Activated CD4-positive, CD25-positive, alpha-beta regulatory T cell (primary cell): ENCODE measurements around the gene VPREB3.

Source experiments
- DNase-seq, 4 experiments: peaks; one replicate each; lab custom pipeline; 2025; lab: John Stamatoyannopoulos, UW

The VPREB3 gene

GRCh38 chr22:23764899-23765881 lies 11.0 kb upstream of the VPREB3 start:
- no peak for DNase-seq

DNA sequence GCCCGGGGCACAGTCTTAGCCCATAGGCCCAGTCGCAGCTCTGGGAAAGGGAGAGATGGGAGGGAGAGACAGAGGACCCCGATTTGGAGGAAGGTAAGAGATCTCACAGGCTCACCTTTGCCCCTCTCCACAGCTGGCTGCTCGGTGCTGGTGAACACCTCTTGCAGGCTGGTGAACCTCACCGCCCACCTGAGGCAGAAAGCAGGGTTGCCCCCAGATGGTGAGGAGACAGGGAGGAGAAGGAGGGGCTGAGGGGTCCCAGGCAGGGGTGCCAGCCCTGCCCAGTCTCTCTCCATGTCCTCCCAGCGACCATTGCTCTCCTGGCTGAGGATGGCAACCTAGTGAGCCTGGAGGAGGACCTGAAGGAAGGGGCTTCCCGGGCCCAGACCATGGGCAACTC lies 9.7 kb upstream of the VPREB3 start:
- DNase-seq: no peak

DNA sequence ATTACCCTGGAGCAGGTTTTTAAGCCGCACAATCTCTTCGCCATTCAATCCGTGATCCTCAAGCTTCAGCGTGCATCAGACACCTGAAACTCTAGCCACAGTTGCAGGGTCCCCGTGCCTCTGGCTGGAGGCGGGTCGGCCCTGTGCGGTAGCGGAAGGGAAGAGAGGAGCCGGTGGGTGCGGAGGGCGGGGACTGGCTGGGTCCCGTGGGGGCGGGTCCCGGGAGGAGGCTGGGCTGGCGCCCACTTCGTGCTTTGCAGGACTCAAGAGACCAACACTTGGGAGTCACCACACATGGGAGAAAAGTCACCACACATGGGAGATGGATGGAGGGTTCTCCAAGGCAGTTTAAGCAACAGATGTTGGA lies 9.3 kb upstream of the VPREB3 start:
- DNase-seq: peak in 3 of 4 experiments; percentile 12 to 23 (median 21)

DNA sequence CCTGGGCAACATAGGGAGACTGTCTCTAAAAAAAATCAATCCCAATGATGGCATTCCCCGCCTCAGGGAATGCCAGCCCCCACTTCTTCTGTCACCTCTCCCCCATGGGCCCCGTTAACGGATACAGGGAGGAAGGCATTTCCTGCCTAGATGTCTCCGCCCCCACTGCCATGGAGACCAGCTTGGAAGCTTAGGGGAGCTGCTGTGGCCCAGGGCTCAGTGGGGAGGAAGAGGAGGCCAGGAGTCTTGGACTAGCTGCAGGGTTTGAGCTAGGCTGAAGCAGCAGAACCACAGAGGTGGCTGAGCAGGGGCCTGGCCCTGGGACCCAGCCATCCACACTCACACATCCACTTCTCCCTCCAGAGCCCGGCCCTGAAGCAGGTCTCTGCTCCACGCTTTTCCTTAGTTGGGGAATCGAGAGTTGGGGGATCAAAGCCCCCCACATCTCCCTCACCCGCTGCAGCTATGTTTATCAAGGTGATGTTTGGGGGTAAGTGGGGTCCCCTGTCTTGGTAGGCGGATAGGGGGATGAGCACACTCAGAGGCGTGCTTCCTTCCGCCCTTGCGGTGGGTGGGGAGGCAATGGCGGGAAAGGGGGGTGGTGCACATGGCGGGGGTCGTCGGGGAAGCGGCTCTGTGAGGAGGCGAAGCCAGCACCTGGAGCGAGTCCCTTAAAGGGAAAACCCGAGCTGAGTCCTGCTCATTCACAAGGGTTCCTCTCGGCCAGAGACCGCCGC lies 8.8 kb upstream of the VPREB3 start, which contains the start of gene C22orf15:
C22orf15 (plus strand) TSS at position 149 of the 737 bp plus-strand sequence; CDS start at position 466, 317 bp downstream.
- no peak for DNase-seq

DNA sequence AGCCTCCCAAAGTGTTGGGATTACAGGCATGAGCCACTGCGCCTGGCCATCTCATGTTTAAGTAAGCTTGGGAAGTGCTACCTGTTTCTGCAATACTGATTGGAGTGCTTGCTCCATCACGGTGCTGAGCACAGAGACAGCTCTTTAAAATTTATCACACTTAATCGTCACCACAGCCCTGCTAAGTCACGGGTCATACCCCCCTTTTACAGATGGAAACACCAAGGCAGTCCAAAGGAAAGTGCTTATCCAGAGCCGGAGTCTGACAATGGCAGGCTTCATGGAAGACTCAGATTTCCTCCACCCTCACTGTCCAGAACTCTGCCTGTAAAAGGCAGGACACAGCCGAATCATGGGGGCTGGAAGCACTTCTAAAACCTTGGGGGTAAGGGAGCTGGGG lies 5.8 kb upstream of the VPREB3 start:
- DNase-seq: no peak

DNA sequence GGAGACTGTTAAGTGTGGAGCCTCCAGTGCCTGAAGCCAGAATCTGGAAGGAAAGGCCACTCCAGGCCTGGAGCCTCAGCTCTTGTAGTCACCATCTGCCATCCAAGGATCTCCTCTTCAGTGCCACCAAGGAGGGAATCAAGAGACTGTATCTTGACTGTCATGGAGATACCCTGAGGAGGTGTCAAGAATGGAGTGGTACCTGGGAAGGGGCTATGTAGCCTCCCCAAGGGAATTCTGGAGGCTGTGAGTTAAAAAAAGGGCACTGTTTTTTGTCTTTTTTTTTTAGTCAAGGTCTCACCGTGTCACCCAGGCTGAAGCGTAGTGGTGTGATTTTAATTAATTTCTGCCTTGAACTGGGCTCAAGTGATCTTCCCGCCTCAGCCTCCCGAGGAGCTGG lies 5.3 kb upstream of the VPREB3 start:
- no peak for DNase-seq

DNA sequence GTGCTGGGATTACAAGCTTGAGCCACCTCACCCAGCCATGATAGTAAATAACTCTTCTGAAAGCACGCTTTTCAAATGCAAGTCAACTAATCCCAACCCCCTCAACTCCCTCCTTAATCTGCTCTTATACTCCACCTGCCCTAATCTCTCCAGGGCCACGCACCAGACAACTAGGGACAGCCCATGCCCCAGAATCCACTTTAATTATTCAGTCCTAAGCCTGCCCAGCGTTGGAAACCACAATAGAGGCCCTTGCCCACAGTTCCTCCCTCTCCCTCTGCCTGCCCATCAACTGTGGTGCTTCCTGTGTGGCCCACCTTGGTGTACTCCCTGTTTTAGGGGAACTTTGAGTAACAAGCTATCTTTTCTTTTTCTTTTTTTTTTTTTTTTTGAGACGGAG lies 2.7 kb upstream of the VPREB3 start:
- DNase-seq: no peak

DNA sequence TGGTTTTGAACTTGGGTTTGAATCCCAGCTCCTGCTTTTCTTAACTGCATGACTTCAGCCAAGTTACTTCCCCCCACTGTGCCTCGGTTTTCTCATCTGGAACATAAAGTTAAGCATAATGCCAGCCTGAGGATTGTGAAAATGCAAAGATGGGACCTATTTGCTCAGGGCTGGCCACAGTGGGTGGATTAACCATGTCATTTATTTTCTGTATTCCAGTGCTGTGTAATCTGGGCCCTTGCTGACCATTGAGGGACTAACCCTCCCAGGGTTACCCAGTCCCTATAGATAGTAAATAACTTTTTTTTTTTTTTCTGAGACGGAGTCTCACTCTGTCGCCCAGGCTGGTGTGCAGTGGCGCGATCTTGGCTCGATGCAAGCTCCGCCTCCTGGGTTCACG lies 1.5 kb upstream of the VPREB3 start:
- no peak for DNase-seq

- DNase-seq: no peak
Measured at GRCh38 chr22:23754980-23755636, 883 bp upstream of the VPREB3 start.

GRCh38 chr22:23753385-23753784 lies 840 bp downstream of the VPREB3 start:
- no peak for DNase-seq

GRCh38 chr22:23752750-23753149 lies 1.5 kb downstream of the VPREB3 start:
- no peak for DNase-seq

GRCh38 chr22:23752090-23752691 lies 2.0 kb downstream of the VPREB3 start:
- peak in 1 of 4 experiments; percentile 11 for DNase-seq

- DNase-seq: no peak
Measured at GRCh38 chr22:23751441-23751996, 2.7 kb downstream of the VPREB3 start.

- DNase-seq: peak; percentile 70 to 87 (median 79)
Measured at GRCh38 chr22:23750714-23751440, 3.3 kb downstream of the VPREB3 start, which contains the start of gene ZNF70. ZNF70 (minus strand) TSS chr22:23751112; CDS start chr22:23745140, 5,972 bp downstream.

DNA sequence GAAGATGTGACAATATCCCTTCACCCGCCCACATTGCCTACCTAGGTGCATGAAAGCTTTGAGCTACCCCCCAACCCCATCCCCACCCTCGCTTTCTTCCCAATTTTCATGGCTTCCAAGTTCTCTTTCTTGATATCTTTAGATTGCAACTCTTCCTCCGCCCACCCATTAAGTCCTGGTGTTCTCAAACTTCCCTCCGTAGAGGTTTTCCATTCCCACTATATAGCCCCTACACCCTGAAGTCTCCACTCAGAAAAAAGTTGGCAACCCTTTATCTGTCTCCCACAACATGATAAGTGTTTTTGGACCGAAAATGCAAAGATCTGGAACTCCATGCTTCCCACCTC lies 3.9 kb downstream of the VPREB3 start:
- no peak for DNase-seq

DNA sequence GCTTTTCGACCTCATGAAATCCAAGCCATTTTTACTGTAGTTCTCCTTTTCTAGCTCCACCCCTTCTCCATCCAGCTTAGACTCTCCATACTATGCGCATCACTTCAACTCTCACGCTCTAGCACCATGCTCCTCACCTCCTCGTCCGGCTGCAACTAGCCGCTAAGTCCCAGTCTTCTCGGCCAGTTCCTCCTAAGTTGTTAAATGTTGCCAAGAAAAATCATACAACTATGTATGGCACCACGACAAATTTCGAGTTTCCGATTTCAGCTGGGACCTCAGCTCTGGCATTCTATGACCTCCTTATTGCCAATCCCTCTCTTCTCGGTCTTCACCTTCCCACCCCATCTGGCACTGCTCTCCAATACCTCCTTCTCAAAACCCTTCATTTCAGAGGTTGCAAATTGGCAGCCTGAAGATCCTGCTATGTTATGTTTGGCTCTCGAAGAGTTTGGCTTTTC lies 4.4 kb downstream of the VPREB3 start:
- DNase-seq: no peak

DNA sequence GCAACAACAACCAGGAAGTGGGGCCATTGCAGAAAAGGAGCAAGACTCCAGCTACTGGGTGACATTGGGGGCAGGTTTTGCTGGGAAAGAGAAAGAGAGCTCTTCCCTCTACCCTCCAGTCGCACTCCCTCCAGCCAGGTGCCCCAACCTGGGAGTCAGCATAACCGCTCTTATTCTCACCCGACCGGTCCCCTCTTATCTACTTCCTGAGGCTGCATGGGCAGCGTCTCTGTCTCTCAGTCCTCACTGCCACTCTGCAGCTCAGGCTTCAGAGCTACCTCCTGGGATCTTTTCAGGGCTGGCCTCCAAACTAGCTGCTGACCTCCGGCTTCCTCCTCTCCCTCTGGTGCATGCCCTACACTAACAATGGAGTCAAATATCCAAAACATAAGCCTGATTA lies 8.4 kb downstream of the VPREB3 start:
- DNase-seq: no peak

GRCh38 chr22:23744485-23744884 lies 9.7 kb downstream of the VPREB3 start:
- DNase-seq: no peak

GRCh38 chr22:23744001-23744400 lies 10.2 kb downstream of the VPREB3 start:
- no peak for DNase-seq

DNA sequence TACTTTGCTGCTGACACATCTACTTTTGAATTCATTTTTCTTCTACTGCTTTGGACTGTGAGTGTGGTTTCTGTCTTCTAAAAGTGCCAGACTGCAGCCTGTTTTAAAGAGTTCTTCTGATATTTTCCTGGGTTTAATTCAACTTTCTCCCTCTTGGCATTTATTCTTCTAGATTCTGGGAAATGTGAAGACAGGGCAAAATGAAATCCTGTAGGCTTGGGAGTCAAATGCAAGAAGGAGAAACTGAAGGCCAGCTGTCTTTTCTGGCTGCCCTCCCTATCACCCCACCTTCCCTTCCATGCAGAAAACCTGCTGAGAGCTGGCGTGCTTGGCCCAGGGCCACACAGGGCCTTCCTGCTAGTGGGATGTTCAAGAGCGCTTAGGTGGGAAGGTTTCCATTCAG lies 10.9 kb downstream of the VPREB3 start:
- no peak for DNase-seq
